K562 (cell line): Measurements from ENCODE around the gene AFF1. TPM values are rescaled to one million over a fixed set of nuclear protein-coding genes. Genes with fewer than 3 reads are reported as not detected.

ENCODE experiments used
- ATAC-seq: fragments of 200-7000 bp; cut with Tn5 transposase; 3 replicates; pipeline ENCODE4 v1.9.1; 2020; ENCODE audit warnings: moderate library complexity
- BruUV-seq: library from RNA; stranded (reverse); fragments of 400-500 nt; replicated peaks from 2 replicates; lab custom pipeline; 2021; lab: Mats Ljungman, UMichigan
- CTCF ChIA-PET: fragments of 300-600 bp; formaldehyde crosslinking; extraction: SDS; loops from one replicate; lab custom pipeline; 2021; ENCODE audit warnings: low intra/inter-chr PET ratio; lab: Yijun Ruan, JAX
- POLR2A ChIA-PET: fragments of 300-600, 350-650 bp; sonication (Branson Sonifier 250); formaldehyde crosslinking; extraction: SDS; loops from one replicate; lab custom pipeline; 2021; ENCODE audit warnings: antibody characterized with exemption, inconsistent platforms; lab: Yijun Ruan, JAX
- DNase-seq, 4 experiments: peaks; one replicate each; pipeline versions ENCODE4 v3.0.0 to v3.0.0-alpha.2; 2011 to 2018; ENCODE audit warnings: low spot score in 3 of 4, mixed read lengths in 3 of 4; ENCODE audit errors: extremely low read depth in 1 of 4
- FAIRE-seq: peaks from 2 replicates; lab custom pipeline; 2011; peaks lifted over from hg19 to GRCh38; lab: Jason Lieb, UNC
- H2AFZ ChIP-seq: 2 replicates; pipeline ENCODE4 v1.6.0; 2011; ENCODE audit warnings: low read depth, low read length, control low read depth, inconsistent platforms
- H3K27ac ChIP-seq: fragments of 200-600 bp; 3 replicates; pipeline ENCODE4 v1.8.0; 2011; ENCODE audit warnings: low read depth, mild to moderate bottlenecking, control low read depth, inconsistent platforms, low read length, moderate library complexity, mixed read lengths; ENCODE audit errors: extremely low read depth
- H3K27me3 ChIP-seq, 2 experiments: fragments of 300-600 bp in 1 of 2; 2 replicates in 1 of 2; 3 replicates in 1 of 2; pipeline versions ENCODE4 v1.6.0 to v1.8.0; 2011; ENCODE audit warnings: inconsistent platforms in 2 of 2, low read length in 2 of 2, mild to moderate bottlenecking in 1 of 2, mixed read lengths in 1 of 2, moderate library complexity in 1 of 2; ENCODE audit not compliant: control insufficient read depth in 2 of 2, insufficient read depth in 2 of 2
- H3K36me3 ChIP-seq: fragments of 300-600 bp; 3 replicates; pipeline ENCODE4 v1.8.0; 2011; ENCODE audit warnings: mild to moderate bottlenecking, low read length, inconsistent platforms; ENCODE audit not compliant: control insufficient read depth, insufficient read depth
- H3K4me1 ChIP-seq, 2 experiments: fragments of 200-600 bp in 1 of 2; replicated peaks in 1 of 2; 2 replicates in 1 of 2; 3 replicates in 1 of 2; pipeline versions ENCODE4 v1.5.1 to v1.8.0; 2011; ENCODE audit warnings: inconsistent platforms in 2 of 2, low read length in 2 of 2, mild to moderate bottlenecking in 1 of 2, mixed read lengths in 1 of 2, moderate library complexity in 1 of 2; ENCODE audit not compliant: control insufficient read depth in 2 of 2, insufficient read depth in 2 of 2
- H3K4me2 ChIP-seq: 2 replicates; pipeline ENCODE4 v1.6.1; 2011; ENCODE audit warnings: low read length, control low read depth, inconsistent platforms, mixed read lengths; ENCODE audit not compliant: insufficient read depth
- H3K4me3 ChIP-seq: fragments of 200-600 bp; sonication (generic), shearing (Covaris generic); 2 replicates; pipeline ENCODE4 v1.5.1; 2016; ENCODE audit warnings: control low read depth, inconsistent platforms
- H3K79me2 ChIP-seq: fragments of 200-600 bp; 3 replicates; pipeline ENCODE4 v1.8.0; 2011; ENCODE audit warnings: low read length, inconsistent platforms; ENCODE audit not compliant: control insufficient read depth, insufficient read depth
- H3K9ac ChIP-seq, 2 experiments: 2 replicates each; pipeline versions ENCODE4 v1.6.0 to v1.6.1; 2011; ENCODE audit warnings: low read depth in 2 of 2, low read length in 2 of 2, control low read depth in 1 of 2, inconsistent platforms in 1 of 2, mild to moderate bottlenecking in 1 of 2, mixed read lengths in 1 of 2; ENCODE audit not compliant: insufficient read depth in 1 of 2
- H3K9me1 ChIP-seq: one replicate; pipeline ENCODE4 v1.6.0; 2011; ENCODE audit warnings: inconsistent platforms, mild to moderate bottlenecking, low read length, moderate library complexity; ENCODE audit not compliant: control insufficient read depth, insufficient read depth
- H3K9me3 ChIP-seq: replicated peaks from 2 replicates; pipeline ENCODE4 v1.5.1; 2011; ENCODE audit warnings: low read depth, low read length, inconsistent platforms; ENCODE audit not compliant: control insufficient read depth, insufficient read depth
- H4K20me1 ChIP-seq: replicated peaks from 2 replicates; pipeline ENCODE4 v1.6.1; 2011; ENCODE audit warnings: low read length, inconsistent platforms, mixed read lengths; ENCODE audit not compliant: control insufficient read depth, insufficient read depth
- BRF1 ChIP-seq: IDR thresholded peaks from 3 replicates; pipeline ENCODE4 v1.6.1; 2011; ENCODE audit warnings: borderline replicate concordance, mild to moderate bottlenecking; ENCODE audit not compliant: insufficient read length; ENCODE audit errors: extremely low read depth
- EWSR1 ChIP-seq: fragments of 450-650 bp; IDR thresholded peaks from 2 replicates; pipeline ENCODE4 v1.6.1; 2018; ENCODE audit warnings: borderline replicate concordance, mild to moderate bottlenecking, low read depth, moderate library complexity; ENCODE audit not compliant: partially characterized antibody
- GATA2 ChIP-seq: sonication (generic); formaldehyde crosslinking; IDR thresholded peaks from 2 replicates; pipeline ENCODE4 v1.4.0; 2020; ENCODE audit warnings: mild to moderate bottlenecking, missing genetic modification reagents
- HLTF ChIP-seq: fragments of 450-650 bp; IDR thresholded peaks from 2 replicates; pipeline ENCODE4 v1.6.1; 2016
- IRF9 ChIP-seq: fragments of 450-650 bp; IDR thresholded peaks from 2 replicates; pipeline ENCODE4 v1.6.1; 2016; ENCODE audit warnings: missing biosample characterization, missing genetic modification characterization
- NELFE ChIP-seq: IDR thresholded peaks from 2 replicates; pipeline ENCODE4 v1.6.1; 2011; ENCODE audit warnings: mild to moderate bottlenecking; ENCODE audit not compliant: insufficient read depth, insufficient read length
- RB1 ChIP-seq: fragments of 450-650 bp; IDR thresholded peaks from 2 replicates; pipeline ENCODE4 v1.6.1; 2017; ENCODE audit warnings: low read depth, mild to moderate bottlenecking
- RBM22 ChIP-seq: fragments of 200-400 bp; formaldehyde crosslinking; IDR thresholded peaks from 2 replicates; pipeline ENCODE4 v1.6.1; 2018; ENCODE audit warnings: low read length, low read depth; ENCODE audit not compliant: poor library complexity, severe bottlenecking
- SRSF9 ChIP-seq: fragments of 200-400 bp; formaldehyde crosslinking; IDR thresholded peaks from 2 replicates; pipeline ENCODE4 v1.6.1; 2017; ENCODE audit warnings: low read depth, low read length, borderline replicate concordance
- TRIM24 ChIP-seq, 2 experiments: fragments of 450-650 bp; IDR thresholded peaks; 2 replicates each; pipeline ENCODE4 v1.6.1; 2016
- ZBTB1 ChIP-seq: sonication (generic); formaldehyde crosslinking; IDR thresholded peaks from 2 replicates; pipeline ENCODE4 v1.8.1; 2023; ENCODE audit warnings: missing genetic modification reagents, low read depth, mild to moderate bottlenecking, borderline replicate concordance
- ZFX ChIP-seq: sonication (generic); formaldehyde crosslinking; IDR thresholded peaks from 2 replicates; pipeline ENCODE4 v1.8.0; 2022; ENCODE audit warnings: mild to moderate bottlenecking, missing genetic modification reagents, moderate library complexity
- ZNF263 ChIP-seq: sonication (generic); formaldehyde crosslinking; IDR thresholded peaks from 2 replicates; pipeline ENCODE4 v1.8.0; 2022; ENCODE audit warnings: mild to moderate bottlenecking, missing genetic modification reagents, borderline replicate concordance
- ZNF318 ChIP-seq, 2 experiments: fragments of 450-650 bp; IDR thresholded peaks; 2 replicates each; pipeline ENCODE4 v1.6.1; 2016; ENCODE audit warnings: mild to moderate bottlenecking in 2 of 2, borderline replicate concordance in 1 of 2, low read depth in 1 of 2, moderate library complexity in 1 of 2
- ZNF75A ChIP-seq: fragments of 450-650 bp; formaldehyde crosslinking; IDR thresholded peaks from 2 replicates; pipeline ENCODE4 v1.4.0; 2020; ENCODE audit warnings: mild to moderate bottlenecking
- WGBS: fragments of 100-300 bp; shearing (Covaris generic); methylation state at CpG from one replicate; pipeline ENCODE4 v1.1.6; 2016; ENCODE audit warnings: low coverage, mixed read lengths; ENCODE audit not compliant: insufficient coverage; ENCODE audit errors: missing lambda C conversion rate; 5-methylcytosine and 5-hydroxymethylcytosine counted together
- in situ Hi-C: fragments of 300-500 bp; cut with MboI; formaldehyde crosslinking; loops from 4 replicates; pipeline ENCODE4 v1.15.0; 2018; ENCODE audit warnings: inconsistent platforms, mixed read lengths
- intact Hi-C: fragments of 100-400 bp; cut with micrococcal nuclease; formaldehyde crosslinking; loops from 2 replicates; pipeline ENCODE4 v1.14.2; 2022
- polyA plus RNA-seq, 8 experiments: library from polyadenylated mRNA; depleted of rRNA in 4 of 8; stranded (reverse) in 5 of 8; unstranded in 3 of 8; fragments of >200 nt; fragmentation: Nextera tagmentation in 2 of 8; fragmentation: Illumina TruSeq in 1 of 8; extraction: Ambion mirVana in 2 of 8; extraction: Trizol in 1 of 8; gene quantifications; 2 replicates each; pipeline versions ENCODE4 v1.2.1 to v1.2.3, GENCODE V29; 2011 to 2014; ENCODE audit warnings: inconsistent platforms in 1 of 8, missing spikeins in 1 of 8
- total RNA-seq, 7 experiments: library from RNA; depleted of rRNA in 6 of 7; stranded (reverse); fragments of >200 nt in 6 of 7; fragmentation: Illumina TruSeq in 2 of 7; extraction: Trizol in 2 of 7; gene quantifications; 2 replicates each; pipeline versions ENCODE4 v1.2.1 to v1.2.3, GENCODE V29; 2011 to 2021; ENCODE audit warnings: low replicate concordance in 1 of 7

Gene AFF1
- total and polyA plus RNA-seq, 9 of the 15 experiments (the other 6 are each of a cell fraction or from before 2014, with no cell fraction given), result 4.1 to 47.5 (median 17.2) TPM

GRCh38 chr4:87179751-87180150, 244.9 kb downstream of the AFF1 start:
- Histone ChIP-seq H3K4me1 (no peaks in the 10 kb centered on the region), H3K9ac (no peak overlapping the region), H3K27me3 (no peaks in the 10 kb centered on the region), H3K36me3 (peaks cover 5% of the 10 kb centered on the region; the same call in 2 of the 3 replicates), H3K9me3 (no peaks in the 10 kb centered on the region), H3K4me2 (no peak overlapping the region), H3K79me2 (0 out of 3 replicates have a peak, but pooled peaks cover 2% of the 10 kb centered on the region), H3K27ac (no peak overlapping the region), H3K9me1 (no peaks in the 10 kb centered on the region), H3K4me3 (no peak overlapping the region)
- CTCF ChIA-PET, result no interaction called here
- POLR2A ChIA-PET, result no interaction called here
- no peak for ATAC-seq
- no peak for DNase-seq
- intact Hi-C loops, result no loop called here
- no peak for FAIRE-seq
- BruUV-seq, result no TSS peak
- in situ Hi-C loops, result no loop called here
- 31% methylated on average over 1 of the region's 1 CpG for WGBS
- TF ChIP-seq ZFX (no peak), RB1 (no peak), ZNF318 (IDR thresholded peaks at IDR 0.05; ENCODE audit: borderline replicate concordance in 1 of 2, low read depth in 1 of 2) (no peak), ZNF263 (CRISPR knock-in tag) (no peak), ZBTB1 (CRISPR knock-in tag) (no peak), NELFE (no peak), RBM22 (no peak), EWSR1 (no peak), TRIM24 (IDR thresholded peaks at IDR 0.05) (no peak), IRF9 (no peak), SRSF9 (no peak), HLTF (no peak), ZNF75A (CRISPR knock-in tag) (no peak), GATA2 (no peak), BRF1 (no peak)
- TF ChIP-seq, all 486 proteins: peak for 0
- no peak overlapping the region for H2AFZ ChIP-seq
- H4K20me1 ChIP-seq, result no peaks in the 10 kb centered on the region
